Fibroblast of skin of left biceps (primary cell): ENCODE data around the gene YOD1.

Experiments
- DNase-seq, 2 experiments: peaks; one replicate each; pipeline ENCODE4 v3.0.0-alpha.2; 2013; ENCODE audit warnings: low read depth in 2 of 2

YOD1 gene

GRCh38 chr1:207073906-207074820 lies 23.2 kb upstream of the YOD1 start:
- DNase-seq: no peak

GRCh38 chr1:207072233-207072632 lies 21.2 kb upstream of the YOD1 start:
- DNase-seq: no peak

GRCh38 chr1:207071426-207071825 lies 20.4 kb upstream of the YOD1 start:
- no peak for DNase-seq

- DNase-seq: no peak
These were observed 19.8 kb upstream of the YOD1 start for GRCh38 chr1:207070811-207071210.

GRCh38 chr1:207069858-207070506 lies 19.0 kb upstream of the YOD1 start:
- no peak for DNase-seq

GRCh38 chr1:207069061-207069460 lies 18.1 kb upstream of the YOD1 start:
- DNase-seq: no peak

- DNase-seq: no peak
These were observed 16.7 kb upstream of the YOD1 start for GRCh38 chr1:207067665-207068064.

GRCh38 chr1:207067185-207067584 lies 16.2 kb upstream of the YOD1 start:
- DNase-seq: no peak

- no peak for DNase-seq
These were observed 13.6 kb upstream of the YOD1 start for GRCh38 chr1:207064561-207064960.

- DNase-seq: no peak
These were observed 12.0 kb upstream of the YOD1 start for GRCh38 chr1:207063014-207063413.

GRCh38 chr1:207062058-207062457 lies 11.1 kb upstream of the YOD1 start:
- no peak for DNase-seq

- no peak for DNase-seq
These were observed 9.6 kb upstream of the YOD1 start for GRCh38 chr1:207060596-207060995.

- DNase-seq: no peak
These were observed 8.9 kb upstream of the YOD1 start for GRCh38 chr1:207059881-207060280.

GRCh38 chr1:207058878-207059867 lies 8.2 kb upstream of the YOD1 start:
- no peak for DNase-seq

GRCh38 chr1:207058252-207058651 lies 7.2 kb upstream of the YOD1 start:
- DNase-seq: no peak

GRCh38 chr1:207056673-207057072 lies 5.7 kb upstream of the YOD1 start:
- no peak for DNase-seq

GRCh38 chr1:207055386-207056001 lies 4.5 kb upstream of the YOD1 start:
- DNase-seq: no peak

GRCh38 chr1:207054491-207054890 lies 3.5 kb upstream of the YOD1 start:
- no peak for DNase-seq

GRCh38 chr1:207052911-207053769 lies 2.1 kb upstream of the YOD1 start, which contains the start of gene PFKFB2:
PFKFB2 (plus strand) TSS chr1:207053275; CDS start chr1:207054718, 1,443 bp downstream.
- DNase-seq: peak; percentile 79 to 84

- DNase-seq: peak; percentile 78 to 81
These were observed 373 bp downstream of the YOD1 start for GRCh38 chr1:207050480-207051190.
